Ectodermal cell (in vitro differentiated cells): ENCODE measurements around the gene C2CD2L.
"Not testable (repeated sequence)": the region's sequence is repeated elsewhere in the genome, so short reads cannot be mapped to it uniquely, and the experiment has no call there.

Experiments
- H3K27ac ChIP-seq: 2 replicates; pipeline ENCODE4 v1.7.0; 2013; ENCODE audit warnings: mild to moderate bottlenecking, low read depth, low read length; ENCODE audit not compliant: insufficient read depth, poor library complexity, severe bottlenecking
- H3K27me3 ChIP-seq: 2 replicates; pipeline ENCODE4 v1.7.0; 2013; ENCODE audit warnings: mild to moderate bottlenecking, low read length; ENCODE audit not compliant: insufficient read depth, control insufficient read depth, poor library complexity, severe bottlenecking
- H3K36me3 ChIP-seq: one replicate; pipeline ENCODE4 v1.7.0; 2013; ENCODE audit warnings: low read length; ENCODE audit not compliant: control insufficient read depth, insufficient read depth
- H3K4me1 ChIP-seq: one replicate; pipeline ENCODE4 v1.7.0; 2013; ENCODE audit warnings: low read length; ENCODE audit not compliant: control insufficient read depth, insufficient read depth
- H3K4me3 ChIP-seq: 2 replicates; pipeline ENCODE4 v1.7.0; 2013; ENCODE audit warnings: low read depth, low read length, control low read depth; ENCODE audit not compliant: insufficient read depth
- H3K9me3 ChIP-seq: 2 replicates; pipeline ENCODE4 v1.7.0; 2013; ENCODE audit warnings: mild to moderate bottlenecking, low read length, moderate library complexity; ENCODE audit not compliant: control insufficient read depth
- WGBS, 2 experiments: methylation state at CpG; one replicate each; pipeline ENCODE4 v1.1.7; 2013; ENCODE audit warnings: missing lambda C conversion rate in 2 of 2; 5-methylcytosine and 5-hydroxymethylcytosine counted together

Gene C2CD2L

GRCh38 chr11:119161871-119162270 is 54.7 kb downstream of the C2CD2L start:
- no peaks in the 10 kb centered on the region for H3K4me1 ChIP-seq
- no peak overlapping the region for H3K27ac ChIP-seq
- no peaks in the 10 kb centered on the region for H3K27me3 ChIP-seq
- no peak overlapping the region for H3K4me3 ChIP-seq
- no peaks in the 10 kb centered on the region for H3K36me3 ChIP-seq
- 93 to 95% methylated on average over 8 of the region's 8 CpGs for WGBS, 2 experiments
- H3K9me3 ChIP-seq = no peaks in the 10 kb centered on the region

DNA sequence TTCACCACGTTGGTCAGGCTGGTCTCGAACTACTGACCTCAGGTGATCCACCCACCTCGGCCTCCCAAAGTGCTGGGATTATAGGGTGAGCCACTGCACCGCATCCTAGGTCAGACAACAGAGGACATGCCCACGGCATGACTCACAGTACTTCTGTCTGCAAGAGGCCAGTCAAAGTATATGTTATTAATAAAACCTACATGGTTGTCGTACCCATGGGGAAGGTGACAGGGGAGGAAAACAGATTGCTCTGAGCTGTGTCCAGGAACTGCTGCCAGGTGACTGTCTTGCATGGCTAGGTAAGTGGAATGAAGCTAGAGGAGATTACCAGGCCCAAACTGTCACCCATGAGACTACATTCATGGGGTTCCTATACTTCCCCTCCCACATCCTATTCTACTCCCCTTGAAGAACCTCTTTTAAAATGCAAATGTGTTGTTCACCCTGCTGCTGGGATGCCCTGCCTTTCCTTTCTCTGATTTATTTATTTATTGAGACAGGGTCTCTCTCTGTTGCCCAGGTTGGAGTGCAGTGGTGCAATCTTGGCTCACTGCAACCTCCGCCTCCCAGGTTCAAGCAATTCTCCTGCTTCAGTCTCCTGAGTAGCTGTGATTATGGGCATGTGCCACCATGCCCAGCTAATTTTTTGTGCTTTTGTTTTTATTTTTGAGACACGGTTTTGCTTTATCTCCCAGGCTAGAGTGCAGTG is 59.4 kb downstream of the C2CD2L start:
- H3K4me1 ChIP-seq = peaks cover 8% of the 10 kb centered on the region
- no peak overlapping the region for H3K27ac ChIP-seq
- no peaks in the 10 kb centered on the region for H3K36me3 ChIP-seq
- H3K27me3 ChIP-seq = no peaks in the 10 kb centered on the region
- H3K4me3 ChIP-seq = no peak overlapping the region
- H3K9me3 ChIP-seq = no peaks in the 10 kb centered on the region
- WGBS, 2 experiments = 74 to 80% methylated on average over 8 of the region's 8 CpGs

GRCh38 chr11:119167077-119167458 is 59.9 kb downstream of the C2CD2L start:
- H3K27ac ChIP-seq, H3K4me1 ChIP-seq, H3K4me3 ChIP-seq, H3K27me3 ChIP-seq, H3K9me3 ChIP-seq, H3K36me3 ChIP-seq: not testable (repeated sequence)
- WGBS, 2 experiments = 78 to 81% methylated on average over 10 of the region's 10 CpGs

DNA sequence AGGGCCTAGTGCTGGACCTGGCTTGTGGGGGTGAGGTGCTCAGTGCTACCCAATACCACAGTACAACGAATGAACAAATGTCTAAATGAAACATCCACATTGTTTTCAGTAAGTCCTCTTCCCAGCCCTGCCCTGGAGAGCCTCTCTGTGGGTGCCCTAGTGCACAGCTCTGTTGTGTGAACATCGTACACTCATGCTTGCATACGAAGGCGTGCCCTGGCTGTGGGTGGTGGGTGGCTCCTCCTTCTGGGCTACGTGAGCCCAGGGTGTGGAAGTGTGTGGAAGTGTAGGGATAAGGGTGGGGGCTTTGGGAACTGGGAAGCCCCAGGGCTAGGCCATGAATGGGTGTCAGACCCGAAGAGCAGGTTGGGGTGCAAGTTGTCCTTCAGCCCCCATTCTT is 60.8 kb downstream of the C2CD2L start:
- H3K9me3 ChIP-seq = no peaks in the 10 kb centered on the region
- H3K27me3 ChIP-seq = no peaks in the 10 kb centered on the region
- peaks cover 8% of the 10 kb centered on the region for H3K4me1 ChIP-seq
- H3K27ac ChIP-seq = no peak overlapping the region
- H3K36me3 ChIP-seq = no peaks in the 10 kb centered on the region
- WGBS, 2 experiments = 90 to 92% methylated on average over 6 of the region's 6 CpGs
- H3K4me3 ChIP-seq = no peak overlapping the region
